Measurements from ENCODE around the gene ARL8B. TPM values are rescaled to one million over a fixed set of nuclear protein-coding genes. Genes with fewer than 3 reads are reported as not detected.

ARL8B gene
- total and polyA plus RNA-seq, 4 donors: 20.2 to 36.2 (median 24.2) TPM

- Histone ChIP-seq H3K27me3 (ENCODE audit: control insufficient read depth in 4 of 4, insufficient read depth in 4 of 4, low read length in 3 of 4) (no peaks in the 10 kb centered on the region), H3K4me3 (ENCODE audit: low read depth in 1 of 3, low read length in 3 of 3) (peak overlapping the region; percentile 89 to 99 (median 98)), H3K27ac (ENCODE audit: low read depth in 1 of 2, low read length in 2 of 2) (peak overlapping the region; percentile 19 to 39), H3K9me3 (ENCODE audit: control insufficient read depth in 4 of 4, low read length in 3 of 4) (no peaks in the 10 kb centered on the region), H3K4me1 (ENCODE audit: control insufficient read depth in 4 of 4, insufficient read depth in 4 of 4, low read length in 3 of 4) (peaks cover 10 to 50% (median 26%) of the 10 kb centered on the region in 4 donors), H3K9ac (ENCODE audit: low read depth in 1 of 2, low read length in 2 of 2) (peak overlapping the region; percentile 46 to 61), H3K36me3 (ENCODE audit: control insufficient read depth in 4 of 4, insufficient read depth in 3 of 4, low read depth in 1 of 4, low read length in 3 of 4) (peaks cover 0 to 6% (median 2%) of the 10 kb centered on the region in 4 donors)
- TF ChIP-seq GABPA (IDR thresholded peaks at IDR 0.05 in 1 of 2, conservative IDR thresholded peaks at IDR 0.05 in 1 of 2) (no peak), ZBTB33 (IDR thresholded peaks at IDR 0.05) (no peak), CTCF (IDR thresholded peaks at IDR 0.05; ENCODE audit: low read depth, low read length, missing input control) (no peak), JUND (IDR thresholded peaks at IDR 0.05) (no peak), FOXA1 (IDR thresholded peaks at IDR 0.05) (no peak), HNF4G (IDR thresholded peaks at IDR 0.05) (no peak), TAF1 (conservative IDR thresholded peaks at IDR 0.05) (no peak), EGR1 (IDR thresholded peaks at IDR 0.05; ENCODE audit: low read depth in 2 of 2) (no peak), YY1 (IDR thresholded peaks at IDR 0.05) (no peak), RAD21 (IDR thresholded peaks at IDR 0.05) (no peak), RXRA (IDR thresholded peaks at IDR 0.05) (no peak), FOXA2 (IDR thresholded peaks at IDR 0.05) (no peak), SP1 (IDR thresholded peaks at IDR 0.05) (no peak), NR2F2 (IDR thresholded peaks at IDR 0.05) (no peak), MAX (IDR thresholded peaks at IDR 0.05) (no peak), REST (IDR thresholded peaks at IDR 0.05) (no peak), HNF4A (conservative IDR thresholded peaks at IDR 0.05) (no peak)
- 58% methylated on average over 7 of the region's 7 CpGs for WGBS
- DNase-seq (ENCODE audit: low spot score): no peak
Observed at GRCh38 chr3:5190147-5190791, 68.2 kb downstream of the ARL8B start.

Measured in liver (tissue), 9 donors.